K562 (cell line): ENCODE measurements around the gene AMT. TPM values are rescaled to one million over a fixed set of nuclear protein-coding genes. Genes with fewer than 3 reads are reported as not detected.

Experiments
- ATAC-seq: fragments of 200-7000 bp; cut with Tn5 transposase; 3 replicates; pipeline ENCODE4 v1.9.1; 2020; ENCODE audit warnings: moderate library complexity
- BruUV-seq: library from RNA; stranded (reverse); fragments of 400-500 nt; replicated peaks from 2 replicates; lab custom pipeline; 2021; lab: Mats Ljungman, UMichigan
- CTCF ChIA-PET: fragments of 300-600 bp; formaldehyde crosslinking; extraction: SDS; loops from one replicate; lab custom pipeline; 2021; ENCODE audit warnings: low intra/inter-chr PET ratio; lab: Yijun Ruan, JAX
- POLR2A ChIA-PET: fragments of 300-600, 350-650 bp; sonication (Branson Sonifier 250); formaldehyde crosslinking; extraction: SDS; loops from one replicate; lab custom pipeline; 2021; ENCODE audit warnings: antibody characterized with exemption, inconsistent platforms; lab: Yijun Ruan, JAX
- DNase-seq, 4 experiments: peaks; one replicate each; pipeline versions ENCODE4 v3.0.0 to v3.0.0-alpha.2; 2011 to 2018; ENCODE audit warnings: low spot score in 3 of 4, mixed read lengths in 3 of 4; ENCODE audit errors: extremely low read depth in 1 of 4
- FAIRE-seq: peaks from 2 replicates; lab custom pipeline; 2011; peaks lifted over from hg19 to GRCh38; lab: Jason Lieb, UNC
- H2AFZ ChIP-seq: 2 replicates; pipeline ENCODE4 v1.6.0; 2011; ENCODE audit warnings: low read depth, low read length, control low read depth, inconsistent platforms
- H3K27ac ChIP-seq: fragments of 200-600 bp; 3 replicates; pipeline ENCODE4 v1.8.0; 2011; ENCODE audit warnings: low read depth, mild to moderate bottlenecking, control low read depth, inconsistent platforms, low read length, moderate library complexity, mixed read lengths; ENCODE audit errors: extremely low read depth
- H3K27me3 ChIP-seq, 2 experiments: fragments of 300-600 bp in 1 of 2; 2 replicates in 1 of 2; 3 replicates in 1 of 2; pipeline versions ENCODE4 v1.6.0 to v1.8.0; 2011; ENCODE audit warnings: inconsistent platforms in 2 of 2, low read length in 2 of 2, mild to moderate bottlenecking in 1 of 2, mixed read lengths in 1 of 2, moderate library complexity in 1 of 2; ENCODE audit not compliant: control insufficient read depth in 2 of 2, insufficient read depth in 2 of 2
- H3K36me3 ChIP-seq: fragments of 300-600 bp; 3 replicates; pipeline ENCODE4 v1.8.0; 2011; ENCODE audit warnings: mild to moderate bottlenecking, low read length, inconsistent platforms; ENCODE audit not compliant: control insufficient read depth, insufficient read depth
- H3K4me1 ChIP-seq, 2 experiments: fragments of 200-600 bp in 1 of 2; replicated peaks in 1 of 2; 2 replicates in 1 of 2; 3 replicates in 1 of 2; pipeline versions ENCODE4 v1.5.1 to v1.8.0; 2011; ENCODE audit warnings: inconsistent platforms in 2 of 2, low read length in 2 of 2, mild to moderate bottlenecking in 1 of 2, mixed read lengths in 1 of 2, moderate library complexity in 1 of 2; ENCODE audit not compliant: control insufficient read depth in 2 of 2, insufficient read depth in 2 of 2
- H3K4me2 ChIP-seq: 2 replicates; pipeline ENCODE4 v1.6.1; 2011; ENCODE audit warnings: low read length, control low read depth, inconsistent platforms, mixed read lengths; ENCODE audit not compliant: insufficient read depth
- H3K4me3 ChIP-seq: fragments of 200-600 bp; sonication (generic), shearing (Covaris generic); 2 replicates; pipeline ENCODE4 v1.5.1; 2016; ENCODE audit warnings: control low read depth, inconsistent platforms
- H3K79me2 ChIP-seq: fragments of 200-600 bp; 3 replicates; pipeline ENCODE4 v1.8.0; 2011; ENCODE audit warnings: low read length, inconsistent platforms; ENCODE audit not compliant: control insufficient read depth, insufficient read depth
- H3K9ac ChIP-seq, 2 experiments: 2 replicates each; pipeline versions ENCODE4 v1.6.0 to v1.6.1; 2011; ENCODE audit warnings: low read depth in 2 of 2, low read length in 2 of 2, control low read depth in 1 of 2, inconsistent platforms in 1 of 2, mild to moderate bottlenecking in 1 of 2, mixed read lengths in 1 of 2; ENCODE audit not compliant: insufficient read depth in 1 of 2
- H3K9me1 ChIP-seq: one replicate; pipeline ENCODE4 v1.6.0; 2011; ENCODE audit warnings: inconsistent platforms, mild to moderate bottlenecking, low read length, moderate library complexity; ENCODE audit not compliant: control insufficient read depth, insufficient read depth
- H3K9me3 ChIP-seq: replicated peaks from 2 replicates; pipeline ENCODE4 v1.5.1; 2011; ENCODE audit warnings: low read depth, low read length, inconsistent platforms; ENCODE audit not compliant: control insufficient read depth, insufficient read depth
- H4K20me1 ChIP-seq: replicated peaks from 2 replicates; pipeline ENCODE4 v1.6.1; 2011; ENCODE audit warnings: low read length, inconsistent platforms, mixed read lengths; ENCODE audit not compliant: control insufficient read depth, insufficient read depth
- DNMT1 ChIP-seq: fragments of 450-650 bp; IDR thresholded peaks from 2 replicates; pipeline ENCODE4 v1.6.1; 2016; ENCODE audit warnings: antibody characterized with exemption, mild to moderate bottlenecking
- LEF1 ChIP-seq: fragments of 450-650 bp; IDR thresholded peaks from 2 replicates; pipeline ENCODE4 v1.6.1; 2016; ENCODE audit warnings: mild to moderate bottlenecking
- MIER1 ChIP-seq: fragments of 450-650 bp; IDR thresholded peaks from 2 replicates; pipeline ENCODE4 v1.6.1; 2016; ENCODE audit warnings: antibody characterized with exemption, mild to moderate bottlenecking, low read depth
- SETDB1 ChIP-seq: IDR thresholded peaks from one replicate; pipeline ENCODE4 v1.6.1; 2012; ENCODE audit warnings: low read length, control low read depth, inconsistent platforms
- ZBTB17 ChIP-seq: fragments of 450-650 bp; formaldehyde crosslinking; IDR thresholded peaks from 2 replicates; pipeline ENCODE4 v1.4.0; 2020; ENCODE audit warnings: mild to moderate bottlenecking
- ZNF134 ChIP-seq: fragments of 250-450 bp; sonication (Bioruptor Pico); conservative IDR thresholded peaks from 2 replicates; pipeline ENCODE4 v1.4.0; 2020
- ZNF24 ChIP-seq: fragments of 450-650 bp; IDR thresholded peaks from 2 replicates; pipeline ENCODE4 v1.6.1; 2016
- ZNF3 ChIP-seq: fragments of 250-450 bp; sonication (Bioruptor Pico); IDR thresholded peaks from 2 replicates; pipeline ENCODE4 v1.5.0; 2021; ENCODE audit warnings: mild to moderate bottlenecking, moderate library complexity
- WGBS: fragments of 100-300 bp; shearing (Covaris generic); methylation state at CpG from one replicate; pipeline ENCODE4 v1.1.6; 2016; ENCODE audit warnings: low coverage, mixed read lengths; ENCODE audit not compliant: insufficient coverage; ENCODE audit errors: missing lambda C conversion rate; 5-methylcytosine and 5-hydroxymethylcytosine counted together
- in situ Hi-C: fragments of 300-500 bp; cut with MboI; formaldehyde crosslinking; loops from 4 replicates; pipeline ENCODE4 v1.15.0; 2018; ENCODE audit warnings: inconsistent platforms, mixed read lengths
- intact Hi-C: fragments of 100-400 bp; cut with micrococcal nuclease; formaldehyde crosslinking; loops from 2 replicates; pipeline ENCODE4 v1.14.2; 2022
- polyA plus RNA-seq, 8 experiments: library from polyadenylated mRNA; depleted of rRNA in 4 of 8; stranded (reverse) in 5 of 8; unstranded in 3 of 8; fragments of >200 nt; fragmentation: Nextera tagmentation in 2 of 8; fragmentation: Illumina TruSeq in 1 of 8; extraction: Ambion mirVana in 2 of 8; extraction: Trizol in 1 of 8; gene quantifications; 2 replicates each; pipeline versions ENCODE4 v1.2.1 to v1.2.3, GENCODE V29; 2011 to 2014; ENCODE audit warnings: inconsistent platforms in 1 of 8, missing spikeins in 1 of 8
- total RNA-seq, 7 experiments: library from RNA; depleted of rRNA in 6 of 7; stranded (reverse); fragments of >200 nt in 6 of 7; fragmentation: Illumina TruSeq in 2 of 7; extraction: Trizol in 2 of 7; gene quantifications; 2 replicates each; pipeline versions ENCODE4 v1.2.1 to v1.2.3, GENCODE V29; 2011 to 2021; ENCODE audit warnings: low replicate concordance in 1 of 7
- TF ChIP-seq, protein P1 (sequence below): sonication (generic); formaldehyde crosslinking; IDR thresholded peaks from 2 replicates; pipeline ENCODE4 v1.5.0; 2020; ENCODE audit warnings: missing genetic modification reagents

AMT gene
- total and polyA plus RNA-seq, 9 of the 15 experiments (the other 6 are each of a cell fraction or from before 2014, with no cell fraction given) = 0.14 to 2.1 (median 0.52) TPM

DNA sequence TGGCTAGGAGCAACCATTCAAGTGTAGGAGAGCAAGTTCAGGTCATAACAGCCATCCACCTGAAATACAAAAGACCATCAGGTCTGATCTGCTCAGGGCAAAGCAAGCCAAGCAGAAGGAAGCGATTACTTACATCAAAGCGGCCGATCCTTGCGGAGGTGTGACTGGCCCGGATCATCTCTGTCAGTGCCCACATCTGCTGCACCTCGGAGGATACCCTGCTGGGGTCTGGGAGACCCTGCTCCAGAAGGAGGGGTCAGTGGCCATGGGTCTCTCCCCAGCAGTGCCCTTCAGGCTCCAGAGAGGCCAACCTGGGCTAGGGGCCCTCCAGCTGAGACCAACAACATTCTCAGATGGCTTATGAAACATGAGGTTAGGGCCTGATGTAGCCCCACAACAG, 2.5 kb upstream of the AMT start:
- in situ Hi-C loops (loop anchor here (25.0 kb wide), 1 partner anchor 263 kb away; the partner anchor contains the start of genes CCDC71 and KLHDC8B), intact Hi-C loops (loop anchor here (5.0 kb wide), 1 partner anchor 83 kb away; the partner anchor contains the start of gene USP4)
- peaks cover 2 to 27% of the 10 kb centered on the region in 2 experiments; a peak in 3 of 5 replicates for H3K4me1 ChIP-seq
- DNase-seq = no peak
- no peaks in the 10 kb centered on the region for H3K79me2 ChIP-seq
- H3K9me1 ChIP-seq = no peaks in the 10 kb centered on the region
- H2AFZ ChIP-seq = no peak overlapping the region
- H3K27me3 ChIP-seq = no peaks in the 10 kb centered on the region
- WGBS = 90% methylated on average over 6 of the region's 6 CpGs
- peak overlapping the region in 1 of 2 experiments; percentile 17; a peak in 1 of 4 replicates for H3K9ac ChIP-seq
- no peak overlapping the region for H3K4me3 ChIP-seq
- H3K9me3 ChIP-seq = no peaks in the 10 kb centered on the region
- BruUV-seq = no TSS peak
- no peaks in the 10 kb centered on the region for H4K20me1 ChIP-seq
- FAIRE-seq = no peak
- H3K36me3 ChIP-seq = no peaks in the 10 kb centered on the region
- ChIA-PET CTCF (no interaction called here), POLR2A (interaction anchor here (0.7 kb wide), 1 partner anchor 15 kb away, joined by 3 read pairs; no protein-coding TSS in a partner anchor)
- no peak for TF ChIP-seq ZNF3 (CRISPR knock-in tag)
- TF ChIP-seq LEF1 = no peak
- no peak for TF ChIP-seq MIER1
- TF ChIP-seq ZNF24 = no peak
- no peak for TF ChIP-seq ZBTB17 (CRISPR knock-in tag)
- no peak for TF ChIP-seq SETDB1
- no peak for TF ChIP-seq DNMT1
- no peak for TF ChIP-seq ZNF134 (CRISPR knock-in tag)
- TF ChIP-seq, protein P1, sequence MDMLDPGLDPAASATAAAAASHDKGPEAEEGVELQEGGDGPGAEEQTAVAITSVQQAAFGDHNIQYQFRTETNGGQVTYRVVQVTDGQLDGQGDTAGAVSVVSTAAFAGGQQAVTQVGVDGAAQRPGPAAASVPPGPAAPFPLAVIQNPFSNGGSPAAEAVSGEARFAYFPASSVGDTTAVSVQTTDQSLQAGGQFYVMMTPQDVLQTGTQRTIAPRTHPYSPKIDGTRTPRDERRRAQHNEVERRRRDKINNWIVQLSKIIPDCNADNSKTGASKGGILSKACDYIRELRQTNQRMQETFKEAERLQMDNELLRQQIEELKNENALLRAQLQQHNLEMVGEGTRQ (CRISPR knock-in tag) = no peak
- H3K27ac ChIP-seq = no peak overlapping the region
- ATAC-seq = no peak
- H3K4me2 ChIP-seq = no peak overlapping the region
